Type B pancreatic cell (in vitro differentiated cells): ENCODE results near the gene CEP85. TPM values are rescaled to one million over a fixed set of nuclear protein-coding genes. Genes with fewer than 3 reads are reported as not detected.

Experiments
- DNase-seq: peaks from one replicate; pipeline ENCODE4 v3.0.0; 2021; ENCODE audit warnings: mixed read lengths; ENCODE audit not compliant: unreplicated experiment; ENCODE audit errors: extremely low spot score
- H3K27ac Mint-ChIP-seq: 2 replicates; pipeline ENCODE4 v1.8.0; 2021; ENCODE audit warnings: mild to moderate bottlenecking, mixed read lengths
- H3K27me3 Mint-ChIP-seq: 2 replicates; pipeline ENCODE4 v1.8.0; 2021; ENCODE audit warnings: mixed read lengths
- H3K36me3 Mint-ChIP-seq: 2 replicates; pipeline ENCODE4 v1.8.0; 2021; ENCODE audit warnings: mixed read lengths
- H3K4me1 Mint-ChIP-seq: one replicate; pipeline ENCODE4 v1.8.0; 2021; ENCODE audit warnings: mixed read lengths; ENCODE audit not compliant: unreplicated experiment
- H3K4me3 Mint-ChIP-seq: 2 replicates; pipeline ENCODE4 v1.8.0; 2021; ENCODE audit warnings: mild to moderate bottlenecking, mixed read lengths
- H3K9me3 Mint-ChIP-seq: 2 replicates; pipeline ENCODE4 v1.8.0; 2021; ENCODE audit warnings: mixed read lengths
- total RNA-seq: library from RNA; stranded (reverse); gene quantifications from 2 replicates; pipeline ENCODE4 v1.2.1, GENCODE V29; 2021; ENCODE audit warnings: low replicate concordance
- TF ChIP-seq, protein P1 (sequence below): fragments of 200-600 bp; sonication (generic); conservative IDR thresholded peaks from 2 replicates; pipeline ENCODE4 v1.5.0; 2021; ENCODE audit warnings: antibody characterized with exemption, mild to moderate bottlenecking

The CEP85 gene
- total RNA-seq, 1 donor from 2014 or later = 26.8 TPM

DNA sequence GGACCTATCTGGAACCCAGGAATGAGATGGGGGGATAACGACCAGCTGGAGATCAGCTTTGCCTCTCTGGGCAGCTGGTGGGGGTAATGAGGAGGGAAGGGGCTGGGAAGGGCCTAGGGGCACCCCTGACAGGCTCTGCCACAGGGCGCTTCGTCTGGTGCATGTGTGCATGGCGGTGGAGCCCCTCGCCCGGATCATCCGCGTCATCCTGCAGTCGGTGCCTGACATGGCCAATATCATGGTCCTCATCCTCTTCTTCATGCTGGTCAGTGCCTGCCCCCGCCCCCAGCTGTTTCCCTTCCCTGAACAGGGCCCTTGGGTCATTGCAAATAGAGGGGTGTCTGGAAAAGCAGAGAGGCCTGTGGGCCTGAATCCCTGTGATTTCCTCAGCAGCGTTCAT, 36.2 kb upstream of the CEP85 start:
- no peak for DNase-seq
- peaks cover 6% of the 10 kb centered on the region for H3K27me3 Mint-ChIP-seq
- no peak overlapping the region for H3K4me3 Mint-ChIP-seq
- H3K27ac Mint-ChIP-seq = no peak overlapping the region
- H3K4me1 Mint-ChIP-seq = peaks cover 24% of the 10 kb centered on the region
- no peaks in the 10 kb centered on the region for H3K9me3 Mint-ChIP-seq
- TF ChIP-seq, protein P1, sequence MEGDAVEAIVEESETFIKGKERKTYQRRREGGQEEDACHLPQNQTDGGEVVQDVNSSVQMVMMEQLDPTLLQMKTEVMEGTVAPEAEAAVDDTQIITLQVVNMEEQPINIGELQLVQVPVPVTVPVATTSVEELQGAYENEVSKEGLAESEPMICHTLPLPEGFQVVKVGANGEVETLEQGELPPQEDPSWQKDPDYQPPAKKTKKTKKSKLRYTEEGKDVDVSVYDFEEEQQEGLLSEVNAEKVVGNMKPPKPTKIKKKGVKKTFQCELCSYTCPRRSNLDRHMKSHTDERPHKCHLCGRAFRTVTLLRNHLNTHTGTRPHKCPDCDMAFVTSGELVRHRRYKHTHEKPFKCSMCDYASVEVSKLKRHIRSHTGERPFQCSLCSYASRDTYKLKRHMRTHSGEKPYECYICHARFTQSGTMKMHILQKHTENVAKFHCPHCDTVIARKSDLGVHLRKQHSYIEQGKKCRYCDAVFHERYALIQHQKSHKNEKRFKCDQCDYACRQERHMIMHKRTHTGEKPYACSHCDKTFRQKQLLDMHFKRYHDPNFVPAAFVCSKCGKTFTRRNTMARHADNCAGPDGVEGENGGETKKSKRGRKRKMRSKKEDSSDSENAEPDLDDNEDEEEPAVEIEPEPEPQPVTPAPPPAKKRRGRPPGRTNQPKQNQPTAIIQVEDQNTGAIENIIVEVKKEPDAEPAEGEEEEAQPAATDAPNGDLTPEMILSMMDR = no peak
- no peaks in the 10 kb centered on the region for H3K36me3 Mint-ChIP-seq

DNA sequence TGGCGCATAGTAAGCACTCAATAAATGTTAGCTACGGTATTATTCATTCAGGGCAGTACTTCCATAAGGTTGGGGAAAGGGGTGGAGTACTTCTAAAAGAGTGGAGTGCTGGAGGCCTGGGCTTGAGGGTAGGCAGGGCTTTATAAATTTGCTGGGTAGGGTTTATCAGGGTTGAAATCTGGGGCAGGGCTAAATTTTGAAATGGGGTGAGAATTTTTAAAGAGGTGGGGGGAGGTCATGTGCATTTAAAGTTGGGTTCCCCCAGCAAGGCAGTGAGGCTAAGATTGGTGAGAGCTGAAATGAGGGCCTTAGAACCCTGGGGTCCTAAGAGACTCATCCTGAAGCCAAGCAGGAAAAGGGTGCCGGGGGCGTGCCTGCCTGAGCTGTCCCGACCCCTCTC, 33.6 kb upstream of the CEP85 start:
- H3K27me3 Mint-ChIP-seq = peaks cover 18% of the 10 kb centered on the region
- H3K36me3 Mint-ChIP-seq = no peaks in the 10 kb centered on the region
- H3K4me1 Mint-ChIP-seq = peaks cover 24% of the 10 kb centered on the region
- H3K4me3 Mint-ChIP-seq = no peak overlapping the region
- DNase-seq = no peak
- TF ChIP-seq, protein P1 = no peak
- H3K9me3 Mint-ChIP-seq = no peaks in the 10 kb centered on the region
- H3K27ac Mint-ChIP-seq = peak overlapping the region; percentile 32

DNA sequence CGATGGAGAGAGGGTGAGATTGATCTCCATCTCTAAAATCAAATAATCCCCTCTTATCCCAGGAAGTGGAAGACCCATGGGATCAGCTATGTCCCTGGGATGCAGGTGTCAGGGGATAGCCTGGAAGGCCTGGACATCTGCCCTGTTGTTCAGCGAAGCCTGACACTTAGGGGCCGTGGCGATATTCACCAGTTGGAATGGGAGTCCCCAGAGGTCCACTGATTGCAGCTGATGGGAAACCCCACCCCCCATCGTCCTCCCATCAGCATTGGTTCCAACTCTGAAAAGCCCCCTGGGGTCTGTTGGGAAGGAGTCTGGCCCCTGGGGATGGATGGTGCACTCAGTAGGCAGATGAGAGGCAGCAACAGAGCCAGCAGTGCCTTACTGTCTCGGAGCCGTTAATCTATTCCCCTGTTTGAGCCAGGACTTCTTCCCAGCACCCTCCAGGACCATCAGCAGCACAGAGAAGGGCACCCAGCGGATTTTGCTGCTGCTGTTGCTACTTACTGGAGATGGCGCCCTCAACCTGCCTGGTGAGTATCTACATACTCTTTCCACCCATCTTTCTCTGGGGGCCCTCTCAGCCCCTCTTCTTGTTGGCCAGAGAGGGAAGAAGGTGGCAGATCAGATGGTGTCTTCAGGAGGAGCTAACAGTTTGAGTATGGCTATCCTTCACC, 30.2 kb upstream of the CEP85 start:
- TF ChIP-seq, protein P1 = no peak
- DNase-seq = no peak

DNA sequence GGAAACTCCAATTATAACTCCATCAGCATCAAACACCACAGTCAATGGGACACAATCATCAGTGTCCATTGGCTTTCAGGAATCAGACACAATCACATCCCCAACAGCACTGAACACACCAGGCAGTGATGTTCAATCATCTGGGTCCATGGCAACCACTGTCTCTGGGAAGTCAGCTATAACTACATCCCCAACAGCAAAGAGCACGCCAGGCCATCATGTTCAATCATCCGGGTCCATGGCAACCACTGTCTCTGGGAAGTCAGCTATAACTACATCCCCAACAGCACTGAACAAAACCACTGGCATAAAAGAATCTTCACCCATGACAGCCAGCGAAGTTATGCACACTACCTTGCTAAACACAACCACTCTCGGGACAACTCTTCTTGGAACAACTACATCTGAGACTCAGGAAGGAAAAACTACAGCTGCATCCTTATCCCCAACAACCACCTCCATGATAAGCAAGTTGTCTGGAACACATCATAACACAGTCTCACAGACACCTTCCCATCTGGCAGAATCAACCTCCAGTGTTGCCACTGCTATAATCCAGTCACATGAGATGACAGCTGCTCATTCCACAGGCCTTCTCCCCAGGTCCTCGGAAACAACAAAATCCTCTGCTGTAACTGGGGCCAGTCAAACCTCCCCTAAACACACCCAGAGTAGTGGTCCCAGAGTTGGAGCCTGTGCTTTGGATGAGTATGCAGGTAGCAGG, 23.7 kb upstream of the CEP85 start:
- H3K4me3 Mint-ChIP-seq = no peak overlapping the region
- no peak overlapping the region for H3K27ac Mint-ChIP-seq
- no peaks in the 10 kb centered on the region for H3K36me3 Mint-ChIP-seq
- H3K4me1 Mint-ChIP-seq = no peaks in the 10 kb centered on the region
- TF ChIP-seq, protein P1 = no peak
- H3K9me3 Mint-ChIP-seq = no peaks in the 10 kb centered on the region
- no peak for DNase-seq
- H3K27me3 Mint-ChIP-seq = no peaks in the 10 kb centered on the region

More for the DNA sequence above, 30.2 kb upstream of the CEP85 start:
- no peak overlapping the region for H3K4me3 Mint-ChIP-seq
- no peaks in the 10 kb centered on the region for H3K36me3 Mint-ChIP-seq
- no peaks in the 10 kb centered on the region for H3K9me3 Mint-ChIP-seq
- H3K27me3 Mint-ChIP-seq = peaks cover 18% of the 10 kb centered on the region
- no peak overlapping the region for H3K27ac Mint-ChIP-seq
- H3K4me1 Mint-ChIP-seq = peaks cover 24% of the 10 kb centered on the region

DNA sequence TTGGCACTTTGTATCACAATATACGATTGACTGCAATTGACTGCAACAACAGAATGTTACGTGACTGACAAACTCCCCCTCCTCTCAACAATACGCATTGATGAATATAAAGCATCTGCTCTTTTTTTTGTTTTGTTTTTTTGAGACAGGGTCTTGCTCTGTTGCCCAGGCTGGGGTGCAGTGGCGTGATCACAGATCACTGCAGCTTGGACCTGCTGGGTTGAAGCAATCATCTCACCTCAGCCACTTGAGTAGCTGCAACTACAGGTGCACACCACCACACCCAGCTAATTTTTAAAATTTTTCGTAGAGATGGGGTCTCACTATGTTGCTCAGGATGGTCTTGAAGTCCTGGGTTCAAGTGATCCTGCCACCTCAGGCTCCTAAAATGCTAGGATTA, 21.3 kb upstream of the CEP85 start:
- no peak overlapping the region for H3K27ac Mint-ChIP-seq
- no peaks in the 10 kb centered on the region for H3K4me1 Mint-ChIP-seq

More for the DNA sequence above, 21.3 kb upstream of the CEP85 start:
- H3K36me3 Mint-ChIP-seq = no peaks in the 10 kb centered on the region
- no peak overlapping the region for H3K4me3 Mint-ChIP-seq
- TF ChIP-seq, protein P1 = no peak
- no peaks in the 10 kb centered on the region for H3K9me3 Mint-ChIP-seq
- no peak for DNase-seq
- H3K27me3 Mint-ChIP-seq = no peaks in the 10 kb centered on the region
